ENCODE results near the gene GPR180. TPM values are rescaled to one million over a fixed set of nuclear protein-coding genes. Genes with fewer than 3 reads are reported as not detected.

Gene GPR180
- total and polyA plus RNA-seq, 10 of the 15 experiments (the other 5 are each of a cell fraction or from before 2014, with no cell fraction given), result 1.6 to 7.2 (median 5.3) TPM

GRCh38 chr13:94557684-94558235 is 43.9 kb upstream of the GPR180 start:
- no peaks in the 10 kb centered on the region for H3K36me3 ChIP-seq (ENCODE audit: control insufficient read depth in 2 of 2, insufficient read depth in 2 of 2, low read length in 1 of 2)
- no peaks in the 10 kb centered on the region for H3K79me2 ChIP-seq (ENCODE audit: control insufficient read depth, insufficient read depth, low read length)
- SMC1A ChIA-PET (ENCODE audit: uncharacterized antibody, unreplicated experiment), result no interaction called here
- H4K20me1 ChIP-seq (ENCODE audit: control insufficient read depth, insufficient read depth), result no peaks in the 10 kb centered on the region
- TF ChIP-seq BHLHE40 (IDR thresholded peaks at IDR 0.05; ENCODE audit: borderline replicate concordance in 1 of 2, low read depth in 2 of 2, low read length in 1 of 2), result no peak
- no peak for TF ChIP-seq EGR1 (IDR thresholded peaks at IDR 0.05; ENCODE audit: borderline replicate concordance in 1 of 2, low read depth in 2 of 2, low read length in 2 of 2)
- no peak for TF ChIP-seq ZNF622 (IDR thresholded peaks at IDR 0.05)
- TF ChIP-seq ZNF274 (IDR thresholded peaks at IDR 0.05; ENCODE audit: insufficient read depth, insufficient read length), result no peak
- TF ChIP-seq PML (IDR thresholded peaks at IDR 0.05; ENCODE audit: low read length), result no peak
- TF ChIP-seq, protein P1, sequence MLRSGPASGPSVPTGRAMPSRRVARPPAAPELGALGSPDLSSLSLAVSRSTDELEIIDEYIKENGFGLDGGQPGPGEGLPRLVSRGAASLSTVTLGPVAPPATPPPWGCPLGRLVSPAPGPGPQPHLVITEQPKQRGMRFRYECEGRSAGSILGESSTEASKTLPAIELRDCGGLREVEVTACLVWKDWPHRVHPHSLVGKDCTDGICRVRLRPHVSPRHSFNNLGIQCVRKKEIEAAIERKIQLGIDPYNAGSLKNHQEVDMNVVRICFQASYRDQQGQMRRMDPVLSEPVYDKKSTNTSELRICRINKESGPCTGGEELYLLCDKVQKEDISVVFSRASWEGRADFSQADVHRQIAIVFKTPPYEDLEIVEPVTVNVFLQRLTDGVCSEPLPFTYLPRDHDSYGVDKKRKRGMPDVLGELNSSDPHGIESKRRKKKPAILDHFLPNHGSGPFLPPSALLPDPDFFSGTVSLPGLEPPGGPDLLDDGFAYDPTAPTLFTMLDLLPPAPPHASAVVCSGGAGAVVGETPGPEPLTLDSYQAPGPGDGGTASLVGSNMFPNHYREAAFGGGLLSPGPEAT (IDR thresholded peaks at IDR 0.05; ENCODE audit: low read depth), result no peak
- no peak overlapping the region for H2AFZ ChIP-seq (ENCODE audit: control insufficient read depth, low read depth, low read length)
- no peak overlapping the region for H3K27ac ChIP-seq (ENCODE audit: control insufficient read depth, insufficient read depth)
- 73% methylated on average over 5 of the region's 5 CpGs for WGBS (ENCODE audit: insufficient coverage, insufficient replicate concordance, low lambda C conversion rate, missing lambda C conversion rate)
- intact Hi-C loops (cut with micrococcal nuclease; ENCODE audit: unreplicated experiment) (no loop called here), in situ Hi-C loops (cut with MboI) (no loop called here)
- H3K9me3 ChIP-seq (replicated peaks; ENCODE audit: control insufficient read depth, insufficient read depth, low read length), result no peaks in the 10 kb centered on the region
- no peak for FAIRE-seq
- no peaks in the 10 kb centered on the region for H3K27me3 ChIP-seq (replicated peaks in 1 of 2; ENCODE audit: control insufficient read depth in 2 of 2, insufficient read depth in 2 of 2, low read length in 1 of 2)
- no peak for ATAC-seq
- DNase-seq (ENCODE audit: low read depth, low spot score), result no peak
- no TSS peak for BruUV-seq (replicated peaks)
- H3K9ac ChIP-seq (ENCODE audit: control insufficient read depth, insufficient read depth, low read length), result no peak overlapping the region
- POLR2A ChIA-PET, result no interaction called here
- CTCF ChIA-PET, result no interaction called here
- H3K4me1 ChIP-seq (ENCODE audit: control insufficient read depth, insufficient read depth, low read length), result no peaks in the 10 kb centered on the region
- H3K4me3 ChIP-seq, result no peak overlapping the region
- RAD21 ChIA-PET (ENCODE audit: unreplicated experiment), result no interaction called here
- H3K4me2 ChIP-seq (ENCODE audit: control insufficient read depth, insufficient read depth), result no peak overlapping the region

DNA sequence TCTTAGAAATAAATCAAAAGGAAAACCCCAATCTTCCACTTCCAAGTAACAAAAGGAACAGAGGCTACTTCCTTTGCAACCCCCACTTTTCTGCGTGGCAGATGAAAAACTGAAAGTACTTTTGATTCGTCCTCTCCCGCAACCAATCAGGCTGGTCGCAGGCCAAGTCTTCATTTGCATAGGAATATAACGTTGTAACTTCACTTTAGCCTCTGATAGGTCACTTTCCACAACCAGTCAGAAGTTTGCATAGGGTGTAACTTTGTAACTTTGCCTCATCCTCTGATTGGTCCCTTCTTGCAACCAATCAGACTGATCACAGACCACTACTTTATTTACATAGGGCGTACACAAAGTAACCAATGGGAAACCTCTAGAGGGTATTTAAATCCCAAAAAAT is 42.9 kb upstream of the GPR180 start:
- no peak overlapping the region for H2AFZ ChIP-seq (ENCODE audit: control insufficient read depth, low read depth, low read length)
- ATAC-seq (no peak), FAIRE-seq (no peak), DNase-seq (ENCODE audit: low read depth, low spot score) (no peak)
- ChIA-PET SMC1A (ENCODE audit: uncharacterized antibody, unreplicated experiment) (no interaction called here), RAD21 (ENCODE audit: unreplicated experiment) (no interaction called here), POLR2A (no interaction called here), CTCF (no interaction called here)
- 83% methylated on average over 6 of the region's 6 CpGs for WGBS (ENCODE audit: insufficient coverage, insufficient replicate concordance, low lambda C conversion rate, missing lambda C conversion rate)
- TF ChIP-seq RUNX3 (IDR thresholded peaks at IDR 0.05; ENCODE audit: low read length), result no peak
- no peak for TF ChIP-seq ZNF622 (IDR thresholded peaks at IDR 0.05)
- 0 out of 2 replicates have a peak, but pooled peaks have one; percentile 39 for TF ChIP-seq NFYB (IDR thresholded peaks at IDR 0.05; ENCODE audit: insufficient read depth, low read depth, low read length)
- no peak for TF ChIP-seq BCL11A (IDR thresholded peaks at IDR 0.05; ENCODE audit: low read depth, low read length)
- no TSS peak for BruUV-seq (replicated peaks)
- in situ Hi-C loops (cut with MboI), result no loop called here
- H4K20me1 ChIP-seq (ENCODE audit: control insufficient read depth, insufficient read depth), result no peaks in the 10 kb centered on the region
- no peak overlapping the region for H3K27ac ChIP-seq (ENCODE audit: control insufficient read depth, insufficient read depth)
- no peak overlapping the region for H3K4me2 ChIP-seq (ENCODE audit: control insufficient read depth, insufficient read depth)
- H3K36me3 ChIP-seq (ENCODE audit: control insufficient read depth in 2 of 2, insufficient read depth in 2 of 2, low read length in 1 of 2), result no peaks in the 10 kb centered on the region
- H3K27me3 ChIP-seq (replicated peaks in 1 of 2; ENCODE audit: control insufficient read depth in 2 of 2, insufficient read depth in 2 of 2, low read length in 1 of 2), result no peaks in the 10 kb centered on the region
- no peaks in the 10 kb centered on the region for H3K79me2 ChIP-seq (ENCODE audit: control insufficient read depth, insufficient read depth, low read length)
- H3K4me1 ChIP-seq (ENCODE audit: control insufficient read depth, insufficient read depth, low read length), result no peaks in the 10 kb centered on the region
- no peaks in the 10 kb centered on the region for H3K9me3 ChIP-seq (replicated peaks; ENCODE audit: control insufficient read depth, insufficient read depth, low read length)
- no peak overlapping the region for H3K9ac ChIP-seq (ENCODE audit: control insufficient read depth, insufficient read depth, low read length)
- H3K4me3 ChIP-seq, result no peak overlapping the region
- intact Hi-C loops (cut with micrococcal nuclease; ENCODE audit: unreplicated experiment), result no loop called here
